HepG2 (cell line): ENCODE measurements around the gene GNG5. TPM values are rescaled to one million over a fixed set of nuclear protein-coding genes. Genes with fewer than 3 reads are reported as not detected.

ENCODE experiments used
- ARID2 ChIP-seq: sonication (generic); formaldehyde crosslinking; IDR thresholded peaks from 2 replicates; pipeline ENCODE4 v1.8.1; 2022; ENCODE audit warnings: mild to moderate bottlenecking, missing genetic modification reagents, borderline replicate concordance
- ATF6 ChIP-seq: sonication (generic); formaldehyde crosslinking; conservative IDR thresholded peaks from 2 replicates; pipeline ENCODE4 v1.4.0; 2020; ENCODE audit warnings: missing genetic modification reagents
- E2F2 ChIP-seq: sonication (generic); formaldehyde crosslinking; IDR thresholded peaks from 2 replicates; pipeline ENCODE4 v1.4.0; 2020; ENCODE audit warnings: missing genetic modification reagents, borderline replicate concordance
- IRF2 ChIP-seq: IDR thresholded peaks from 2 replicates; pipeline ENCODE4 v1.6.1; 2018; ENCODE audit warnings: missing genetic modification reagents, missing compliant biosample characterization
- KDM1A ChIP-seq: IDR thresholded peaks from 2 replicates; pipeline ENCODE4 v1.6.1; 2016; ENCODE audit warnings: missing compliant biosample characterization
- KLF12 ChIP-seq: sonication (generic); formaldehyde crosslinking; IDR thresholded peaks from 2 replicates; pipeline ENCODE4 v1.4.0; 2020; ENCODE audit warnings: missing genetic modification reagents, borderline replicate concordance
- KLF13 ChIP-seq: sonication (generic); formaldehyde crosslinking; IDR thresholded peaks from 2 replicates; pipeline ENCODE4 v1.4.0; 2020; ENCODE audit warnings: mild to moderate bottlenecking, missing genetic modification reagents
- NPAS2 ChIP-seq: sonication (generic); formaldehyde crosslinking; IDR thresholded peaks from 2 replicates; pipeline ENCODE4 v1.8.0; 2022; ENCODE audit warnings: mild to moderate bottlenecking, missing genetic modification reagents, borderline replicate concordance
- RXRA ChIP-seq: sonication (generic); formaldehyde crosslinking; IDR thresholded peaks from 2 replicates; pipeline ENCODE4 v1.5.1; 2020; ENCODE audit warnings: missing genetic modification reagents
- SIN3A ChIP-seq: IDR thresholded peaks from 2 replicates; pipeline ENCODE4 v1.6.1; 2011; ENCODE audit warnings: low read depth, mild to moderate bottlenecking, control low read depth, low read length, borderline replicate concordance
- ZBTB33 ChIP-seq: sonication (generic); formaldehyde crosslinking; IDR thresholded peaks from 2 replicates; pipeline ENCODE4 v1.4.0; 2020; ENCODE audit warnings: missing genetic modification reagents
- ZBTB49 ChIP-seq: sonication (generic); formaldehyde crosslinking; IDR thresholded peaks from 2 replicates; pipeline ENCODE4 v1.4.0; 2020; ENCODE audit warnings: missing genetic modification reagents, borderline replicate concordance
- ZNF142 ChIP-seq: sonication (generic); formaldehyde crosslinking; IDR thresholded peaks from 2 replicates; pipeline ENCODE4 v1.4.0; 2020; ENCODE audit warnings: missing genetic modification reagents
- ZNF563 ChIP-seq: sonication (generic); formaldehyde crosslinking; IDR thresholded peaks from 2 replicates; pipeline ENCODE4 v1.8.0; 2022; ENCODE audit warnings: mild to moderate bottlenecking, moderate library complexity, missing genetic modification reagents
- ZNF619 ChIP-seq: sonication (generic); formaldehyde crosslinking; IDR thresholded peaks from 2 replicates; pipeline ENCODE4 v1.4.0; 2020; ENCODE audit warnings: mild to moderate bottlenecking, missing genetic modification reagents
- polyA plus RNA-seq, 8 experiments: library from polyadenylated mRNA; depleted of rRNA in 3 of 8; stranded (reverse) in 7 of 8; unstranded in 1 of 8; fragments of >200 nt; fragmentation: Illumina TruSeq in 4 of 8; extraction: Trizol in 4 of 8; gene quantifications; 2 replicates each; pipeline versions ENCODE4 v1.2.1 to v1.2.3, GENCODE V29; 2011 to 2016; ENCODE audit warnings: low read depth in 4 of 8, missing spikeins in 1 of 8, mixed read lengths in 1 of 8; ENCODE audit not compliant: insufficient read depth in 1 of 8
- total RNA-seq, 5 experiments: library from RNA; depleted of rRNA; stranded (reverse); fragments of >200 nt; fragmentation: Illumina TruSeq; extraction: Trizol; gene quantifications; 2 replicates each; pipeline ENCODE4 v1.2.3, GENCODE V29; 2016; ENCODE audit warnings: low read depth in 1 of 5

Gene GNG5
- total and polyA plus RNA-seq, 2 of the 13 experiments (the other 11 are each of a cell fraction or from before 2014, with no cell fraction given), result 103 to 137 TPM

- TF ChIP-seq ZBTB49 (CRISPR knock-in tag) (no peak), ZBTB33 (CRISPR knock-in tag) (no peak), ATF6 (CRISPR knock-in tag) (no peak), ZNF619 (CRISPR knock-in tag) (no peak), NPAS2 (no peak), ARID2 (CRISPR knock-in tag) (no peak), E2F2 (CRISPR knock-in tag) (no peak), ZNF142 (CRISPR knock-in tag) (0 out of 2 replicates have a peak, but pooled peaks have one; percentile 5), IRF2 (CRISPR knock-in tag) (peak; percentile 21; the same call in 1 of the 2 replicates), ZNF563 (no peak), KDM1A (CRISPR knock-in tag) (no peak), SIN3A (no peak), KLF13 (CRISPR knock-in tag) (no peak), RXRA (CRISPR knock-in tag) (no peak), KLF12 (CRISPR knock-in tag) (no peak)
Measured at GRCh38 chr1:84506729-84507453, 510 bp upstream of the GNG5 start (continued).
